ACC112 (cell line): Measurements from ENCODE around the gene NKAIN1.

Experiments
- H2AFZ ChIP-seq: fragments of 200-600 bp; sonication (generic); one replicate; pipeline ENCODE4 v1.6.0; 2017; ENCODE audit warnings: antibody characterized with exemption, low read length; ENCODE audit not compliant: unreplicated experiment
- H3K27ac ChIP-seq: fragments of 200-600 bp; sonication (generic); 2 replicates; pipeline ENCODE4 v1.5.1; 2014; ENCODE audit warnings: low read depth, mild to moderate bottlenecking, antibody characterized with exemption, low read length, moderate library complexity
- H3K27me3 ChIP-seq: fragments of 200-600 bp; sonication (generic); 2 replicates; pipeline ENCODE4 v1.6.1; 2014; ENCODE audit warnings: mild to moderate bottlenecking, antibody characterized with exemption, low read length, moderate library complexity, mixed read lengths; ENCODE audit not compliant: insufficient read depth
- H3K36me3 ChIP-seq: fragments of 200-600 bp; sonication (generic); 2 replicates; pipeline ENCODE4 v1.6.1; 2016; ENCODE audit warnings: mild to moderate bottlenecking, antibody characterized with exemption, low read length, moderate library complexity, mixed read lengths; ENCODE audit not compliant: insufficient read depth
- H3K4me1 ChIP-seq: fragments of 200-600 bp; sonication (generic); one replicate; pipeline ENCODE4 v1.6.1; 2016; ENCODE audit warnings: low read length, mixed read lengths; ENCODE audit not compliant: insufficient read depth, unreplicated experiment, control insufficient read depth
- H3K4me3 ChIP-seq: fragments of 200-600 bp; sonication (generic); 2 replicates; pipeline ENCODE4 v1.5.1; 2014; ENCODE audit warnings: mild to moderate bottlenecking, low read depth, low read length
- H3K79me2 ChIP-seq: fragments of 200-600 bp; sonication (generic); one replicate; pipeline ENCODE4 v1.6.0; 2016; ENCODE audit warnings: low read length; ENCODE audit not compliant: control insufficient read depth, unreplicated experiment, insufficient read depth

NKAIN1 gene

DNA sequence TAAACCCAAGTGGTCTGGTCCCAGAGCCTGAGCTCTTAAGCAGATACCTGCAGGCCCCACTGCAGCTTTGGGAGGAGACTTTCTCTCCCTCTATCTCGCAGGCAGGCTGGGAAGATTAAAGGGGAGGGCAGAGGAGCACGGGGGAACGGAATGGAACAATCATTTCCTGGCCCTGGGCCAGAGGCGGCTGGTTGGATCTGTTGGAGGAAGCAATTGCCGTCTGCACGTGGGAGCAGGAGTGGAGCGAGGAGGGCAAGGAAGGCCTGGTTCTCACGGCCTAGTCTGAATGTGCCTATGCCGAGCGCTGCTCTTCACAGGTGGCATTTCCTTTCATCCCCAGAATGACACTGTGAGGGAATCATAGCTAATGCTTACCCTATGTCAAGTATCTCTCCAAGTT lies 23.7 kb downstream of the NKAIN1 start:
- Histone ChIP-seq H3K79me2 (no peaks in the 10 kb centered on the region), H3K36me3 (no peaks in the 10 kb centered on the region), H3K4me3 (no peak overlapping the region), H3K27me3 (peaks cover 5% of the 10 kb centered on the region; the same call in 1 of the 2 replicates), H3K4me1 (no peaks in the 10 kb centered on the region), H3K27ac (no peak overlapping the region), H2AFZ (no peak overlapping the region)

DNA sequence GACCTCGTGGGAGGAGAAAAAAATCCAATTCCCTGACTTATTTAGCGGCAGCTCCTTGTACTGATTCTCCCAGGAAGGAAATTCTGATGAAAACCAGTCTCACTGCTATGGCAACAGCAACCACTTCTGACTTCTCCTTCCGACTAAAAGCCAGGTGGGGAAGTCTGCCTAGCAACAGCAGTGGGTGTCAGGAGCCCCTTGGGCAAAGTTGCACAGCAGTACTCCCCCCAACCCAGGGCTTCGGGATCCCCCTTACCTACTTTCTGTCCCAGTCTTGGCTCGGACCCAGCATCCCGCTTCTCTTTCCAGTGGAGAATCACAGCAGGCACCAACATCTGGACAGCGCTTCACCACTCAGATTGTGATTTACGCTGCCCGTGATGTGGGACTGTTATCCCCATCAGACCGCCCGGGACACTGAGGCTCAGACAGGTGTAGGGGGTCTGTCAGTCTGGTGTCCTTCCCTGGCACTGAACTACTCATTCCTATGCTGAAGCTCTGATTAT lies 24.6 kb downstream of the NKAIN1 start:
- no peaks in the 10 kb centered on the region for H3K36me3 ChIP-seq
- H2AFZ ChIP-seq = no peak overlapping the region
- no peak overlapping the region for H3K4me3 ChIP-seq
- H3K27ac ChIP-seq = no peak overlapping the region
- H3K27me3 ChIP-seq = peaks cover 5% of the 10 kb centered on the region; the same call in 1 of the 2 replicates
- H3K4me1 ChIP-seq = no peaks in the 10 kb centered on the region
- no peaks in the 10 kb centered on the region for H3K79me2 ChIP-seq

DNA sequence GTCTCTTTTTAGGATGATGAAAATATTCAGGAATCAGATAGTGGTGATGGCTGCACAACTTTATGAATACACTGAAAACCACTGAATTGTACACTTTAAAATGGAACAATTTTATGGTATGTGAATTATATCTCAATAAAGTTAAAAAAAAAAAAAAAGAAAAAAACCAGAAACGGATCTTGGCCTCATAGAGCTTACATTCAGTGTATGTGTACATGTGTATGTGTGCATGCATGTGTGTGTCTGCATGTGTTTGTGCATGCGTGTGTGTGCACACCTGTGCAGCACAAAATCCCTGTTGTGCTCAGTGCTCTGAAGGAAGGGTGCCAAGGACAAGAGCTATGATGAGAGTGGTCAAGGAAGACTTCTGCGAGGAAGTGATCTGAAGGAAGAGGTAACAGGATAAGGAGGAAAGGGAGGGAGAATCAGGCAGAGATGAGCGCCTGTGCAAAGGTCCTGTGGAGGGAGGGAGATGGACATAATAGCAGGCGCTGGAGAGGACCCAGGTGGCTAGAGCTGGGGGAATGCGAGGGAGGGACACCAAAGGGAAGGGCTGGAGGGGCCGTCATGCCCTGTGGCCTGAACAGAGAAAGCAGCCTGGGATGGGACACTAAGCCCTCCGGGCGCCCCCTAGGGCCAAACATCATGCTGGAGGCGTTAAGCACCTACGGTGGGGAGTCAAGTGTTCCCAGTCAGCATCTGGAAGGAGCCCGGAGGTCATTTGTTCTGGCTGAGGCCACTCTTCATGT lies 25.2 kb downstream of the NKAIN1 start:
- no peak overlapping the region for H2AFZ ChIP-seq
- no peaks in the 10 kb centered on the region for H3K4me1 ChIP-seq
- no peak overlapping the region for H3K27ac ChIP-seq
- H3K79me2 ChIP-seq = no peaks in the 10 kb centered on the region
- H3K36me3 ChIP-seq = no peaks in the 10 kb centered on the region
- no peak overlapping the region for H3K4me3 ChIP-seq
- peaks cover 5% of the 10 kb centered on the region; the same call in 1 of the 2 replicates for H3K27me3 ChIP-seq

DNA sequence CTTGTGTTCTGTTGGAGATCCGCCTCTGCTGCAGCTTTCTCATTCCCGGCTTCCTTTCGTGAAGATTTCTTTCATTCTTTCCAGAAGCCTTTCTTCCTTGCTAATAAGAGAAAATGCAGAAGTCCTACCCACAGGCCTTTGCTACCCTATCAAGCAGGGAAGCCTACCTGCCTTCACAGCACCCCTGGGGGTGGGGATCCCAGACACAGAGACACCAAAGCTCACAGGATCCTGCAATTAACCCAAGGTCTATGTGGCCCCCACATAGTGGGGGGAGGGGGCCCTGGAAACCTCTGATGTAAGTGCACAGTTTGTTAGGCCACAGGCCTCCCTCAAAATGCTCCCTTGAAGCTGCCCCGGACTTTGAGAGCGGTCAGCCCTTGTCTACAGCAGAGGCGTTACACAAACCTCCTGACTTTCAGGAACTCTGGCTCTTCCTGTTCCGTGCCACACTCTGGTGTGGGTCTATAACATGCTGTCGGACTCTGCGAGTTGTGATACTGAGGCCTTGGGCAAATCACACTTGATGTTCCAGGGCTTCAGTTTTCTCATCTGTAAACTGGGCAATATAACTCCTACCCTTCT lies 31.2 kb downstream of the NKAIN1 start:
- Histone ChIP-seq H3K4me1 (no peaks in the 10 kb centered on the region), H3K27ac (no peak overlapping the region), H3K79me2 (no peaks in the 10 kb centered on the region), H3K4me3 (no peak overlapping the region), H3K27me3 (no peaks in the 10 kb centered on the region), H2AFZ (no peak overlapping the region), H3K36me3 (no peaks in the 10 kb centered on the region)

DNA sequence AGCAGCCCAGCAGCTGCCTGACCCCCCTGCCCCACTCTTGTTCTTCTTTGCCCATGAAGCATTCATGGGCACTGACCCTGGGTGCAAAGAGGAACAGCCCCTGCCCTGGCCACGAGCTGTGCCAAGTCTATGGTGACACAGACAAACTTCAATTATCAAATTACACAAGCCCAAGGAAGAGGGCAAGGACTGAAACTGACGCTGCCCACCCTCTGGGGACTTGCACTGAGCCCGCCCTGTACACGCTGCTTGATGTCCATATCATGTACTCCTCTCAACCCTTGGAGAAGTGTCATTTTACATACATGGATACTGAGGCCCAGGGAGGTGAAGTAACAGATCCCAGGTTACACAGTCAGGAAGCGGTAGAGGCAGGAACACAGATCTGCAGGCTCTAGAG lies 32.1 kb downstream of the NKAIN1 start:
- H3K27me3 ChIP-seq = no peaks in the 10 kb centered on the region
- H3K27ac ChIP-seq = no peak overlapping the region
- H3K36me3 ChIP-seq = no peaks in the 10 kb centered on the region
- H2AFZ ChIP-seq = no peak overlapping the region
- no peaks in the 10 kb centered on the region for H3K4me1 ChIP-seq
- H3K4me3 ChIP-seq = no peak overlapping the region
- H3K79me2 ChIP-seq = no peaks in the 10 kb centered on the region

DNA sequence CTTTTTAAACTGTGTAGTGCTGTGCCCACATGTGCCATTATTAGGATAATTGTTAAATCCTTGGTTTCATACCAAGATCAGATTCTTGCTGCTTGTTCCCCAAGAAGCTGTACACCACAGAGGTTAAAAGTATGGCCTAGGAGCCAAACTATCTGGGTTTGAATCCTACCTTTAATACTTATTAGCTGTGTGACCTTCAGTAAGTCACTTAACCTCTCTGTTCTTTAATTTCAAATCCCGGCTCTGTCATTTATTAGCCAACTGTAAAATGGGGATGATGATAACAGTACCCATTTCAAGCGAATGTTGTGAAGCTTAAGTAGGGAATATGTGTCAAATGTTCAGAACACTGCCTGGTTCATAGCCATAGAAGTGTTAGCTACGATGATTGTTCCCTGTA lies 32.6 kb downstream of the NKAIN1 start:
- H3K4me3 ChIP-seq = no peak overlapping the region
- H3K79me2 ChIP-seq = no peaks in the 10 kb centered on the region
- H3K27ac ChIP-seq = no peak overlapping the region
- no peaks in the 10 kb centered on the region for H3K4me1 ChIP-seq
- H3K36me3 ChIP-seq = no peaks in the 10 kb centered on the region
- no peaks in the 10 kb centered on the region for H3K27me3 ChIP-seq
- H2AFZ ChIP-seq = no peak overlapping the region

DNA sequence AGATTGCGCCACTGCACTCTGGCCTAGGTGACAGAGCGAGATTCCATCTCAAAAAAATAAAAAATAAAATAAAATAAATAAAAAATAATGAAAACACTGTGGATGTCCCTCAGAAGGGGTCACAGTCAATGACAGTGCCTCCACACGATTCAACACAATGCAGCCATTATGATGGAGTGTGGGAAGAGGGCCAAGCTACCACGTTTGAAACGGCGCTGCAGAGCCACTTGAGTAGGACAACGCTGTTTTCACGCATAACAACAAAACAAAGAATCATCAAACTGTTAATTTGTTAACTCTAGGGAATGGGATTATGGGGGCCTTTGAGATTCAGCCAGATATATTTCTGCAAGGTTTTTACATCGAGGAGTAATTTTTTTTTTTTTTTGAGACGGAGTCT lies 36.5 kb downstream of the NKAIN1 start:
- Histone ChIP-seq H3K36me3 (no peaks in the 10 kb centered on the region), H2AFZ (no peak overlapping the region), H3K27me3 (no peaks in the 10 kb centered on the region), H3K27ac (no peak overlapping the region), H3K4me1 (no peaks in the 10 kb centered on the region), H3K79me2 (no peaks in the 10 kb centered on the region), H3K4me3 (no peak overlapping the region)

DNA sequence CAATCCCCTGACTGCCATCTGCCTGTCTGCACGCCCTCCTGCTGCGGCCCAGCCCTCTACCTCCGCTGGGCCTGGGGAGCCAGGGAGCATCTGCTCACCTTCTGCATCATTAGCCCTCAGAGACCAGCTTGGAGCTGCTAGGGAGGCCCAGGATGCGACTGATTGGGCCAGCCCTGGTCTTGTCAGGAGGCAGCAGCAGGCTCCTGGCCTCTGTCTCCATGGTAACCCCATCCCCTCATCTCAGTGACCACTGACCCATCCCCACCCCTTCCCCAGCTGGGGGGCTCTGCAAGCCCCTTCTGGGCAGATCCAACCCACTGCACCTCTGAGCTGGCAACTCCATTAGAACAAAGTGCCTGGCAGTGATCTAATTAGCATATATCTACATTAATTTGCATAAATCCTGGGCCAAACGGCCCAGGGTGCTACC lies 37.7 kb downstream of the NKAIN1 start:
- H3K27ac ChIP-seq = no peak overlapping the region
- H3K79me2 ChIP-seq = no peaks in the 10 kb centered on the region
- no peaks in the 10 kb centered on the region for H3K27me3 ChIP-seq
- no peak overlapping the region for H3K4me3 ChIP-seq
- no peak overlapping the region for H2AFZ ChIP-seq
- no peaks in the 10 kb centered on the region for H3K36me3 ChIP-seq
- H3K4me1 ChIP-seq = no peaks in the 10 kb centered on the region

DNA sequence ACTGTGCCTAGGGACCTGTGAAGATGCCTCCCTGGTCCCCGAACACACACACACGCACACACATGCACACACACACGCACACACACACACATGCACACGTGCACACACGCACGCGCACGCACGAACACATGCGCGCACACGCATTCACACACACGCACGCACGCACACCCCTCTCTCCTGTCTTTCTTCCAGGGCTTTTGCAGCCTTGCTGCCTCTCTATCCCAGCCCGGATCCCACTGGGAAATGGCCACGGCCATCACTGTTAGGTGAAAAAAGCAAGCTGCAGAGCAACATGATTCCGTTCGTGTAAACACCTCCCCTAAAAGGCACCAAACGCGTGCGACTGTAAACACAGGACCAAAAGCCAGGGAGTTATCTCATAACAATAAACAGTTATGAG lies 39.7 kb downstream of the NKAIN1 start:
- no peaks in the 10 kb centered on the region for H3K79me2 ChIP-seq
- H2AFZ ChIP-seq = no peak overlapping the region
- no peaks in the 10 kb centered on the region for H3K36me3 ChIP-seq
- no peaks in the 10 kb centered on the region for H3K27me3 ChIP-seq
- H3K4me1 ChIP-seq = no peaks in the 10 kb centered on the region
- H3K4me3 ChIP-seq = no peak overlapping the region
- H3K27ac ChIP-seq = no peak overlapping the region

DNA sequence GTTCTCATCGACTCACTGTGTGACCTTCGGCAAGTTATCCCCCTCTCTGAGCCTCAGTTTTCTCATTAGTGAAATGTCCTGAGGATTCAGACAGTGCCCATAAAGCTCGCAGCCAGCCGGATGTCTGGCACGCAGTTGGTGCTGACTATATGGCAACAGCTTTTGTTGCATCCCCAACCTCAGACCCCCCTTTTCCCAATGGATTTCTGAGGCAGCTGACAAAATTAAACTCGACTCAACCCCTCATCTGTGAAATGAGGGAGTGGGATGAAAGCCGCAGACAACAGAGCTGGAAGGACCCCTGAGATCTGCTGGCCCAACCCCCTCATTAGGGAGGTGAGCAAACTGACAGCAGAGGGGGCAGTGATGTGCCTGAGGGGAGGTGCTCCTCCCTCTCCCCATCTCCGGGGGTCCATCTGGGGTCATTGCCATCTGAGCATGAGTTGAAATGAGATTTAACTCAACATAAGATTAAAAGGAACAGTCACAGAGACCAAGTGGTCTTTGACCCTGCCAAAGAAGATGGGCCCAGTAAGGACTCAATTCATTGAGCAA lies 40.4 kb downstream of the NKAIN1 start:
- Histone ChIP-seq H3K36me3 (no peaks in the 10 kb centered on the region), H2AFZ (no peak overlapping the region), H3K79me2 (no peaks in the 10 kb centered on the region), H3K4me3 (no peak overlapping the region), H3K4me1 (no peaks in the 10 kb centered on the region), H3K27me3 (no peaks in the 10 kb centered on the region), H3K27ac (no peak overlapping the region)

DNA sequence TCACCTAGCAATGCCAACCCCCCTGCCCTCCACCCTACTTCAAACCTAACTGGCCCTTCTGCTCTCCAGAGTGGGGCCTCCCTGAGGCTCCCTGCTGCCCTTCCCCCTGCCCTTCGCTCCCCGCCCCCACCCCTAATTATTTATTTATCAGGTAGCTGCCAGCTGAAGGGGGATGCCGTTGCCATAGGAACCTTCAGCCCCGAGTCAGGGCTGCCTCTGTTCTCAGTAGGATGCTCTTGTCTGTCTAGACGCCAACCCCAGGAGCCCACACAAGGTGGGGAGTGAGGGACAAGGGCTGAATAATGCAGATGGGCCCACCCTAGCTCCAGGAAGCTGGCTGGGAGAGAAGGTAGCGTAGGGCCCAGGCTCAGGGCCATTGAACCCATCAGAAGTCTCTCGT lies 41.1 kb downstream of the NKAIN1 start:
- Histone ChIP-seq H3K27me3 (no peaks in the 10 kb centered on the region), H3K4me3 (no peak overlapping the region), H3K4me1 (no peaks in the 10 kb centered on the region), H2AFZ (no peak overlapping the region), H3K36me3 (no peaks in the 10 kb centered on the region), H3K79me2 (no peaks in the 10 kb centered on the region), H3K27ac (no peak overlapping the region)
